HCT116 (cell line): ENCODE results near the gene DYNLT2B. TPM values are rescaled to one million over a fixed set of nuclear protein-coding genes. Genes with fewer than 3 reads are reported as not detected.

Experiments
- ATAC-seq: fragments of 200-7000 bp; cut with Tn5 transposase; 2 replicates; pipeline ENCODE4 v1.9.1; 2020; ENCODE audit warnings: mild to moderate bottlenecking, moderate library complexity
- BruUV-seq: library from RNA; stranded (reverse); fragments of 400-500 nt; replicated peaks from 2 replicates; lab custom pipeline; 2021; lab: Mats Ljungman, UMichigan
- CTCF ChIA-PET: fragments of 300-600 bp; sonication (Branson Sonifier 250); formaldehyde crosslinking; loops from one replicate; lab custom pipeline; 2021; ENCODE audit warnings: antibody characterized with exemption; lab: Charles Lee
- POLR2A ChIA-PET: fragments of 300-600, 350-600 bp; sonication (Branson Sonifier 250); formaldehyde crosslinking; loops from one replicate; lab custom pipeline; 2021; ENCODE audit warnings: antibody characterized with exemption; lab: Charles Lee
- RAD21 ChIA-PET, 2 experiments: fragments of 300-600 bp; sonication (Branson Sonifier 250); formaldehyde crosslinking; loops; one replicate each; lab custom pipeline; 2023; ENCODE audit warnings: low total read pairs in 2 of 2; ENCODE audit not compliant: uncharacterized antibody in 2 of 2, unreplicated experiment in 2 of 2, low non-redundant PET in 1 of 2; lab: Charles Lee
- DNase-seq: peaks from one replicate; pipeline ENCODE4 v3.0.0-alpha.2; 2010; ENCODE audit warnings: low read depth, low spot score
- H2AFZ ChIP-seq: fragments of 200-600 bp; shearing (Covaris generic), sonication (generic); 2 replicates; pipeline ENCODE4 v1.6.1; 2017; ENCODE audit warnings: low read depth, mixed run types, mixed read lengths, antibody characterized with exemption, low read length; ENCODE audit not compliant: poor library complexity, severe bottlenecking
- H3K27ac ChIP-seq: 2 replicates; pipeline ENCODE4 v1.5.1; 2012; ENCODE audit warnings: low read depth, low read length
- H3K27me3 ChIP-seq: fragments of 200-600 bp; sonication (generic); 2 replicates; pipeline ENCODE4 v1.6.1; 2016; ENCODE audit warnings: mixed run types, low read length, mixed read lengths; ENCODE audit not compliant: insufficient read depth
- H3K36me3 ChIP-seq, 2 experiments: fragments of 200-500 bp in 1 of 2; fragments of 200-600 bp in 1 of 2; sonication (Bioruptor generic) in 1 of 2; sonication (generic) in 1 of 2; 2 replicates each; pipeline versions ENCODE4 v1.5.1 to v1.6.1; 2014 to 2016; ENCODE audit warnings: low read length in 2 of 2, inconsistent platforms in 1 of 2, mixed read lengths in 1 of 2, mixed run types in 1 of 2; ENCODE audit not compliant: insufficient read depth in 2 of 2, control insufficient read depth in 1 of 2
- H3K4me1 ChIP-seq, 2 experiments: fragments of 200-600 bp in 1 of 2; sonication (generic) in 1 of 2; 2 replicates each; pipeline versions ENCODE4 v1.5.1 to v1.6.1; 2012 to 2017; ENCODE audit warnings: low read length in 2 of 2, inconsistent platforms in 1 of 2, mild to moderate bottlenecking in 1 of 2, mixed read lengths in 1 of 2, mixed run types in 1 of 2, moderate library complexity in 1 of 2; ENCODE audit not compliant: insufficient read depth in 2 of 2, control insufficient read depth in 1 of 2
- H3K4me2 ChIP-seq: fragments of 200-600 bp; sonication (generic); 2 replicates; pipeline ENCODE4 v1.6.1; 2017; ENCODE audit warnings: mixed run types, low read length, mixed read lengths
- H3K4me3 ChIP-seq, 2 experiments: fragments of 200-600 bp in 1 of 2; sonication (generic) in 1 of 2; replicated peaks in 1 of 2; 2 replicates each; pipeline ENCODE4 v1.5.1; 2011 to 2016; ENCODE audit warnings: low read length in 2 of 2, control low read depth in 1 of 2, low read depth in 1 of 2, mild to moderate bottlenecking in 1 of 2, mixed read lengths in 1 of 2, mixed run types in 1 of 2
- H3K79me2 ChIP-seq: fragments of 200-600 bp; sonication (generic); 2 replicates; pipeline ENCODE4 v1.6.1; 2017; ENCODE audit warnings: mild to moderate bottlenecking, mixed run types, low read length, moderate library complexity, mixed read lengths; ENCODE audit not compliant: insufficient read depth
- H3K9ac ChIP-seq: fragments of 200-600 bp; sonication (generic); 2 replicates; pipeline ENCODE4 v1.6.1; 2016; ENCODE audit warnings: low read length, mixed read lengths
- H3K9me2 ChIP-seq: fragments of 200-600 bp; sonication (generic), shearing (Covaris generic); 2 replicates; pipeline ENCODE4 v1.6.1; 2017; ENCODE audit warnings: mixed run types, mild to moderate bottlenecking, moderate library complexity; ENCODE audit not compliant: insufficient read depth
- H3K9me3 ChIP-seq, 2 experiments: fragments of 200-500 bp in 1 of 2; fragments of 200-600 bp in 1 of 2; sonication (Bioruptor generic) in 1 of 2; sonication (generic) in 1 of 2; 2 replicates each; pipeline ENCODE4 v1.6.1; 2014 to 2017; ENCODE audit warnings: low read length in 2 of 2, mixed read lengths in 2 of 2, inconsistent platforms in 1 of 2, low read depth in 1 of 2, mild to moderate bottlenecking in 1 of 2, mixed run types in 1 of 2, moderate library complexity in 1 of 2; ENCODE audit not compliant: control insufficient read depth in 1 of 2, insufficient read depth in 1 of 2
- H4K20me1 ChIP-seq: fragments of 200-600 bp; sonication (generic), shearing (Covaris generic); 2 replicates; pipeline ENCODE4 v1.6.1; 2017; ENCODE audit warnings: mixed run types, mild to moderate bottlenecking, moderate library complexity; ENCODE audit not compliant: insufficient read depth
- ATF3 ChIP-seq: IDR thresholded peaks from 2 replicates; pipeline ENCODE4 v1.6.1; 2012
- CBX3 ChIP-seq: IDR thresholded peaks from 2 replicates; pipeline ENCODE4 v1.6.1; 2012; ENCODE audit warnings: low read depth
- CEBPB ChIP-seq: IDR thresholded peaks from 2 replicates; pipeline ENCODE4 v1.6.1; 2012; ENCODE audit warnings: low read depth
- CTCF ChIP-seq, 3 experiments: fragments of 200-600 bp in 1 of 3; sonication (generic) in 1 of 3; IDR thresholded peaks in 2 of 3; conservative IDR thresholded peaks in 1 of 3; 2 replicates each; pipeline ENCODE4 v1.5.1; 2012 to 2017; ENCODE audit warnings: low read depth in 2 of 3, low read length in 2 of 3, antibody characterized with exemption in 1 of 3, borderline replicate concordance in 1 of 3, control low read depth in 1 of 3, mild to moderate bottlenecking in 1 of 3, mixed read lengths in 1 of 3, mixed run types in 1 of 3, moderate library complexity in 1 of 3; ENCODE audit not compliant: insufficient read depth in 1 of 3
- EZH2phosphoT487 ChIP-seq: fragments of 200-600 bp; IDR thresholded peaks from 2 replicates; pipeline ENCODE4 v1.6.1; 2018; ENCODE audit warnings: antibody characterized with exemption, borderline replicate concordance
- FOSL1 ChIP-seq: IDR thresholded peaks from 2 replicates; pipeline ENCODE4 v1.6.1; 2012; ENCODE audit warnings: low read depth
- POLR2A ChIP-seq: IDR thresholded peaks from 2 replicates; pipeline ENCODE4 v1.7.0; 2011; ENCODE audit warnings: borderline replicate concordance; ENCODE audit not compliant: insufficient read depth, insufficient read length; ENCODE audit errors: extremely low read depth
- SIN3A ChIP-seq: IDR thresholded peaks from 2 replicates; pipeline ENCODE4 v1.6.1; 2012; ENCODE audit warnings: low read depth
- SP1 ChIP-seq: IDR thresholded peaks from 2 replicates; pipeline ENCODE4 v1.6.1; 2012; ENCODE audit warnings: low read depth
- TCF7L2 ChIP-seq: IDR thresholded peaks from 2 replicates; pipeline ENCODE4 v1.7.0; 2011; ENCODE audit warnings: borderline replicate concordance, inconsistent platforms; ENCODE audit not compliant: insufficient read depth, insufficient read length; ENCODE audit errors: extremely low read depth
- ZFX ChIP-seq: fragments of 450-650 bp; IDR thresholded peaks from 2 replicates; pipeline ENCODE4 v1.6.1; 2017
- intact Hi-C: fragments of 100-400 bp; cut with micrococcal nuclease; formaldehyde crosslinking; loops from 2 replicates; pipeline ENCODE4 v1.10.0; 2022
- total RNA-seq: library from RNA; stranded (reverse); gene quantifications from one replicate; pipeline ENCODE4 v1.2.1, GENCODE V29; 2021; ENCODE audit not compliant: unreplicated experiment
- TF ChIP-seq, protein P1 (sequence below): IDR thresholded peaks from 2 replicates; pipeline ENCODE4 v1.6.1; 2011; ENCODE audit warnings: mild to moderate bottlenecking, low read length, moderate library complexity; ENCODE audit not compliant: insufficient replicate concordance; ENCODE audit errors: extremely low read depth
- TF ChIP-seq, protein P2 (sequence below): IDR thresholded peaks from 2 replicates; pipeline ENCODE4 v1.6.1; 2012

DYNLT2B gene
- total RNA-seq, 1 experiment from 2014 or later = 9.7 TPM

DNA sequence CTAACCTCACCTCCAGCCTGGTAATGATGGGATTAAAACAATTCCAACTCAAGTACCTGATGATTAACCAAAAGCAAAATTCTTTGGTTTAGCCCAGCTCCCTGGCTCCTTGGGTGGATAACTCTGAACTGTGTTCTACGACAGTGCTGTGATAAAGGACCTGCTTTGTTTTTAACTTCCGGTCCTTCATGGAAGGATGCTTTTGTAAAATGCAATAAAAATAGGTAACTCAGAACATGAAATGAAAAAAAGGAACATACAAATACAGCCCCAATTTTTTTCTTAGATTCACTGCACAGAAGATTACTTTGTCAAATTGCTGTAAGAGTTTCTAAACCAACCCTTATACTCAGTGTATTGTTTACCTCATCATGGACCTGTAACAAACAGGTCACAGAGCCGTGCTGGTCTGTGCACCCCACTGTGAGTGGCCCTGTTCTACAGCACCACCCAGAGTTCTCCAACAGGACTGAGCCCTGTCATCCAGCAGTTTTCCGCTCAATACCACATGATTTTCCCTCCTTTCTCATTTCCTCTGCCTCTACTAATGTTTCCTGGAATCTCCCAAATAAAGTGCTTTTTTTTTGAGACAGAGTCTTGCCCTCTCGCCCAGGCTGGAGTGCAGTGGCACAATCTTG is 25.6 kb downstream of the DYNLT2B start (continued):
- TF ChIP-seq ZFX = no peak

GRCh38 chr3:196288141-196288460 is 29.9 kb downstream of the DYNLT2B start:
- Histone ChIP-seq H3K27me3 (no peaks in the 10 kb centered on the region), H3K4me2 (peak overlapping the region; percentile 85), H4K20me1 (no peaks in the 10 kb centered on the region), H2AFZ (no peak overlapping the region), H3K4me3 (peak overlapping the region; percentile 70 to 99), H3K36me3 (no peaks in the 10 kb centered on the region), H3K79me2 (peaks cover 44% of the 10 kb centered on the region), H3K9me3 (no peaks in the 10 kb centered on the region), H3K9ac (peak overlapping the region; percentile 93), H3K27ac (peak overlapping the region; percentile 97), H3K9me2 (no peaks in the 10 kb centered on the region), H3K4me1 (peaks cover 8 to 14% of the 10 kb centered on the region in 2 experiments)
- BruUV-seq = no TSS peak
- TF ChIP-seq ATF3 (no peak), ZFX (peak; percentile 63)
- intact Hi-C loops = no loop called here
- RAD21 ChIA-PET = no interaction called here
- CTCF ChIA-PET = no interaction called here
- DNase-seq (no peak), ATAC-seq (no peak; the same call in 1 of the 2 replicates)
- POLR2A ChIA-PET = no interaction called here

DNA sequence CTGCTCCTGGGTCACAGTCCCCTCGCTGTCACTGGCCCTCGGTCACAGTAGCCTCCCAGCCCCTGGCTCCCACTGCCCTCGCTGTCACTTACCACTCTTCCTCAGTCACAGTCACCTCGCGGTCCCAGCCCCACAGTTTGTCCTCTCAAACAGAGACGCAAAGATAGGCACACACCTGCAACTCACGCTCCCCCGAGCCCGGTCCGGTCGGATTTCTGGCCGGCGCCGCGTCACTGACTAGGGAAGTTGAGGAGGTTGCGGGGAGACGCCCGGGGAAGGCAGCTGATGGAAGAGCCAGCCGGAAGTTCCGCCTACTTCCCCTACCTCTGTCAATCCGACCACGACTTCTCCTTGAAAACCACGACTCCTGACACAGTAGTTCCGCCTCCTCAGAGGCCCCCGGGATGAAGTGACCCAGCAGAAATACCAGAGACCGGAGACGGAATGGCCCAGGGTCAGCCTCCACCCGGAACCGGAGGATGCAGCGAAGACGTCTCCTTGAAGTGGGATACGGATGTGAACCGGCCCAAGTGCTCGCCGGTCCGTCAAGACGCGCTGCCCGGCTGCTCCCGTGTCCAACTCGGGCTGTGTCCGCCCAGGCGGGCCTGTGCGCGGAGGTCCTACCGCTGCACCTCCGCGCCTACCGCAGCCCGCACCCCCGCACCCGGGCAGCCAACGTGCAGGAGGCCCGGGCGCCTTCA is 30.4 kb downstream of the DYNLT2B start, which contains the start of gene PCYT1A:
PCYT1A (minus strand) TSS at position 287 of the 701 bp plus-strand sequence. CDS start 17,195 bp downstream, outside the sequence.
- peak within 1 kb of the TSS; percentile 70 to 99 for H3K4me3 ChIP-seq
- peak within 1 kb of the TSS; percentile 93 for H3K9ac ChIP-seq
- peak within 1 kb of the TSS; percentile 85 for H3K4me2 ChIP-seq
- RAD21 ChIA-PET = no interaction called here
- DNase-seq (peak; percentile 92), ATAC-seq (peak; percentile 90)
- no peak within 1 kb of the TSS for H2AFZ ChIP-seq
- BruUV-seq = no TSS peak
- POLR2A ChIA-PET = no interaction called here
- H3K9me3 ChIP-seq = no peaks in the 10 kb centered on the region
- peaks cover 8 to 14% of the 10 kb centered on the region in 2 experiments for H3K4me1 ChIP-seq
- CTCF ChIA-PET = no interaction called here
- no peaks in the 10 kb centered on the region for H3K27me3 ChIP-seq
- H4K20me1 ChIP-seq = no peaks in the 10 kb centered on the region
- H3K79me2 ChIP-seq = peaks cover 49% of the 10 kb centered on the region
- H3K27ac ChIP-seq = peak within 1 kb of the TSS; percentile 97
- intact Hi-C loops = no loop called here
- no peaks in the 10 kb centered on the region for H3K9me2 ChIP-seq
- H3K36me3 ChIP-seq = no peaks in the 10 kb centered on the region
- TF ChIP-seq, protein P1, sequence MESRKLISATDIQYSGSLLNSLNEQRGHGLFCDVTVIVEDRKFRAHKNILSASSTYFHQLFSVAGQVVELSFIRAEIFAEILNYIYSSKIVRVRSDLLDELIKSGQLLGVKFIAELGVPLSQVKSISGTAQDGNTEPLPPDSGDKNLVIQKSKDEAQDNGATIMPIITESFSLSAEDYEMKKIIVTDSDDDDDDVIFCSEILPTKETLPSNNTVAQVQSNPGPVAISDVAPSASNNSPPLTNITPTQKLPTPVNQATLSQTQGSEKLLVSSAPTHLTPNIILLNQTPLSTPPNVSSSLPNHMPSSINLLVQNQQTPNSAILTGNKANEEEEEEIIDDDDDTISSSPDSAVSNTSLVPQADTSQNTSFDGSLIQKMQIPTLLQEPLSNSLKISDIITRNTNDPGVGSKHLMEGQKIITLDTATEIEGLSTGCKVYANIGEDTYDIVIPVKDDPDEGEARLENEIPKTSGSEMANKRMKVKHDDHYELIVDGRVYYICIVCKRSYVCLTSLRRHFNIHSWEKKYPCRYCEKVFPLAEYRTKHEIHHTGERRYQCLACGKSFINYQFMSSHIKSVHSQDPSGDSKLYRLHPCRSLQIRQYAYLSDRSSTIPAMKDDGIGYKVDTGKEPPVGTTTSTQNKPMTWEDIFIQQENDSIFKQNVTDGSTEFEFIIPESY = no peak
- TF ChIP-seq EZH2phosphoT487 = no peak
- TF ChIP-seq CBX3 = peak; percentile 83
- TF ChIP-seq SIN3A = peak; percentile 98
- peak; percentile 95 for TF ChIP-seq ZFX
- no peak for TF ChIP-seq CEBPB
- TF ChIP-seq SP1 = peak; percentile 72; the same call in 1 of the 2 replicates
- TF ChIP-seq, protein P2, sequence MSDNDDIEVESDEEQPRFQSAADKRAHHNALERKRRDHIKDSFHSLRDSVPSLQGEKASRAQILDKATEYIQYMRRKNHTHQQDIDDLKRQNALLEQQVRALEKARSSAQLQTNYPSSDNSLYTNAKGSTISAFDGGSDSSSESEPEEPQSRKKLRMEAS = peak; percentile 87
- peak; percentile 42 for TF ChIP-seq TCF7L2
- no peak for TF ChIP-seq FOSL1
- TF ChIP-seq POLR2A = peak; percentile 24
- no peak for TF ChIP-seq CTCF (IDR thresholded peaks at IDR 0.05 in 2 of 3, conservative IDR thresholded peaks at IDR 0.05 in 1 of 3; ENCODE audit: borderline replicate concordance in 1 of 3, insufficient read depth in 1 of 3, low read depth in 2 of 3, low read length in 2 of 3)
